GM12892 (cell line): ENCODE results near the gene CIAO2B.

Experiments used
- POLR2A ChIP-seq: IDR thresholded peaks from 2 replicates; pipeline ENCODE4 v1.6.1; 2011; ENCODE audit warnings: low read depth, low read length, control low read depth
- POLR2AphosphoS5 ChIP-seq: IDR thresholded peaks from 2 replicates; pipeline ENCODE4 v1.6.1; 2011; ENCODE audit warnings: low read depth, low read length, control low read depth
- TAF1 ChIP-seq: IDR thresholded peaks from 2 replicates; pipeline ENCODE4 v1.6.1; 2011; ENCODE audit warnings: low read depth, mild to moderate bottlenecking, control low read depth, low read length, borderline replicate concordance

DNA sequence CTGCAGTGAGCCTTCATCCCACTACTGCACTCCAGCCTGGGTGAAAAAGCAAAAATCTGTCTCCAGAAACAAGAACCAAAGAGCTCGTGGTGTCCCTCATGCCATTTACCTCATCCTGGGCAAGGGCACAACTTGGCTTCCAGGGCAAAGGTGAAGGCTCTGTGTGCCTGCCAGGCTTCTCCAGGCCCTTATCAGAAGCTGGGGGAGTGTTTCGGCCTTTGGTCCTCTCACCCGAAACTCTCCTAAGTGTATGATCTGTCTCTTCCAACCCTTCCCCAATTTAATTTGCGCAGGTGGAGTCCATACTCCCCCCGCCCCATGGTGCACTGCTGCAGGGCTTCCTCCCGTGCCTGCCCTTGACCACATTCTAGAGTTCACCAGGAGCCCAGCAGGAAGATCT, 2.3 kb upstream of the CIAO2B start:
- TF ChIP-seq POLR2A (no peak), POLR2AphosphoS5 (no peak), TAF1 (no peak)
